Spleen (tissue), 11 donors: ENCODE results near the gene S1PR3. TPM values are rescaled to one million over a fixed set of nuclear protein-coding genes. Genes with fewer than 3 reads are reported as not detected.

Experiments
- DNase-seq: peaks from one replicate; pipeline ENCODE4 v3.0.0-alpha.2; 2020
- H3K27ac ChIP-seq, 8 donors: fragments of 200-600 bp; sonication (generic) in 7 of 8; 1 replicate in 4 of 8; 2 replicates in 4 of 8; pipeline versions ENCODE4 v1.5.0 to v1.8.0; 2016 to 2021; ENCODE audit warnings: inconsistent platforms in 4 of 8, mild to moderate bottlenecking in 4 of 8, moderate library complexity in 1 of 8
- H3K27me3 ChIP-seq, 7 donors: fragments of 200-600 bp; sonication (generic) in 6 of 7; replicated peaks in 1 of 7; 1 replicate in 4 of 7; 2 replicates in 3 of 7; pipeline versions ENCODE4 v1.5.0 to v1.8.0; 2016 to 2021; ENCODE audit warnings: inconsistent platforms in 3 of 7, mild to moderate bottlenecking in 1 of 7
- H3K36me3 ChIP-seq, 6 donors: fragments of 200-600 bp; sonication (generic) in 5 of 6; 1 replicate in 4 of 6; 2 replicates in 2 of 6; pipeline versions ENCODE4 v1.5.0 to v1.8.0; 2016 to 2021; ENCODE audit warnings: inconsistent platforms in 2 of 6
- H3K4me1 ChIP-seq, 6 donors: fragments of 200-600 bp; sonication (generic) in 5 of 6; 1 replicate in 3 of 6; 2 replicates in 3 of 6; pipeline versions ENCODE4 v1.5.0 to v1.8.0; 2016 to 2021; ENCODE audit warnings: inconsistent platforms in 3 of 6
- H3K4me3 ChIP-seq, 8 donors: fragments of 200-600 bp; sonication (generic) in 7 of 8; 1 replicate in 4 of 8; 2 replicates in 4 of 8; pipeline versions ENCODE4 v1.5.0 to v1.8.0; 2016 to 2021; ENCODE audit warnings: inconsistent platforms in 4 of 8, mild to moderate bottlenecking in 4 of 8, moderate library complexity in 2 of 8
- H3K9me3 ChIP-seq, 8 donors: fragments of 200-600 bp; sonication (generic) in 7 of 8; 1 replicate in 4 of 8; 2 replicates in 4 of 8; pipeline versions ENCODE4 v1.5.0 to v1.8.0; 2016 to 2021; ENCODE audit warnings: inconsistent platforms in 4 of 8
- CTCF ChIP-seq, 11 experiments: fragments of 200-600 bp in 7 of 11; fragments of 450-650 bp in 4 of 11; sonication (generic) in 4 of 11; IDR thresholded peaks in 8 of 11; conservative IDR thresholded peaks in 3 of 11; 1 replicate in 7 of 11; 2 replicates in 4 of 11; pipeline versions ENCODE4 v1.4.0 to v1.8.0; 2016 to 2021; ENCODE audit warnings: antibody characterized with exemption in 11 of 11, inconsistent platforms in 4 of 11, mild to moderate bottlenecking in 1 of 11
- POLR2A ChIP-seq, 3 donors: fragments of 450-650 bp; IDR thresholded peaks; one replicate each; pipeline ENCODE4 v1.5.1; 2017; ENCODE audit warnings: antibody characterized with exemption in 3 of 3, mild to moderate bottlenecking in 1 of 3
- POLR2AphosphoS5 ChIP-seq, 3 donors: sonication (generic); formaldehyde crosslinking; IDR thresholded peaks; one replicate each; pipeline ENCODE4 v1.5.1; 2017; ENCODE audit warnings: antibody characterized with exemption in 3 of 3
- WGBS, 5 donors: extraction: QIAGEN DNeasy Blood & Tissue Kit in 3 of 5; methylation state at CpG; one replicate each; pipeline versions ENCODE4 v1.1.5 to v1.1.7; 2013 to 2018; 5-methylcytosine and 5-hydroxymethylcytosine counted together
- intact Hi-C: fragments of 100-400 bp; cut with DNase I; formaldehyde crosslinking; loops from one replicate; pipeline ENCODE4 v1.15.0; 2023; ENCODE audit warnings: low total_unique reads
- polyA plus RNA-seq, 3 donors: library from polyadenylated mRNA; stranded (reverse); fragments of 200-250 nt; gene quantifications; one replicate each; pipeline ENCODE4 v1.2.1, GENCODE V29; 2013
- total RNA-seq, 7 donors: library from RNA; depleted of rRNA in 3 of 7; stranded (reverse); fragments of >200 nt in 3 of 7; fragmentation: NEBNext Ultra II Directional in 4 of 7; extraction: Animal tissue kit (Norgen Biotek cat#: 25700) in 4 of 7; gene quantifications; one replicate each; pipeline versions ENCODE4 v1.1.0 to v1.2.1, GENCODE V29; 2016 to 2021
- donor health status: healthy with polysubstance abuse.
- donor health status: DM: no; HTN: no; CAD: no; lungs with moderate emphysema.
- donor health status: DM: no; HTN: no; CAD: no.
- donor health status: Bipolar disorder and iron deficiency.
- donor health status: healthy.
- donor health status: DM: no; HTN: no; CAD: no.
- donor health status: DM: yes; HTN: yes; CAD: no.

S1PR3 gene
- total and polyA plus RNA-seq, 10 donors: 6.4 to 50.9 (median 34.3) TPM

DNA sequence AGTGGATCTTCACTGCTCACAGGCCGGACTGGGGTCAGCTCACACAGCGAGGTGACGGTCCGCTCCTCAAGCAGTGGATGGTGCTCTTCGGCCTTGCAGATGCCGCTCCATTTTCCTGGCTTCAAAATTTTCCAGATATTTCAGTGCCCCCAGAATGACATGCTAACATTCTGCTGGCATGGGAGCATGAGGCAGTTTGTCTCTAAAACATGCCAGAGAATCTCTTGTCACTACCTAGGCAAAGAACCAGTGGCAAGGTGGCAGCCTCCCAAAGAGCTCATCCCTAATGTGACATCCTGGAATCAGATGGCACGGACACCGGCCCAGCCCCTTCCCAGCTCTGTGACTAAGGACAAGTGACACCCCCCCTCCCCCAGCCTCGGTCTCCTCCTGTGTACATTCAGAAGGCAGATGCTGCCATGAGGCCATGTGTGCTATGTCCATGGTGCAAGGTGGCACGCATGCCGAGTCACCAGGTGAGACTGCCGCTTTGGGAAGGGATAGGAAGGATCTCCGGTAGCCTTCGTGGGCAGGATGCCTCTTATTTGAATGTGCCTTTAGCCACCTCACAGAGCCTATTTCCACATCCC is 2.7 kb downstream of the S1PR3 start:
- H3K27ac ChIP-seq: peak overlapping the region in 4 of 8 donors; percentile 2 to 87 (median 23)
- H3K4me1 ChIP-seq: peaks cover 12 to 94% (median 41%) of the 10 kb centered on the region in 6 donors
- TF ChIP-seq POLR2A (IDR thresholded peaks at IDR 0.05) (no peak), POLR2AphosphoS5 (IDR thresholded peaks at IDR 0.05) (peak in 1 of 3 donors; percentile 30), CTCF (IDR thresholded peaks at IDR 0.05 in 8 of 11, conservative IDR thresholded peaks at IDR 0.05 in 3 of 11) (no peak)
- H3K27me3 ChIP-seq: peaks cover 0 to 52% (median 8%) of the 10 kb centered on the region in 7 donors
- H3K9me3 ChIP-seq: no peaks in the 10 kb centered on the region
- WGBS, 5 donors: 75 to 92% (median 90%) methylated on average over 13 to 14 of the region's 14 CpGs
- intact Hi-C loops: no loop called here
- peaks cover 0 to 17% (median 0%) of the 10 kb centered on the region in 6 donors for H3K36me3 ChIP-seq
- peak overlapping the region in 6 of 8 donors; percentile 13 to 80 (median 66) for H3K4me3 ChIP-seq
- DNase-seq: no peak

- WGBS, 5 donors: 65 to 83% (median 79%) methylated on average over 9 of the region's 9 CpGs
- peaks cover 0 to 52% (median 8%) of the 10 kb centered on the region in 7 donors for H3K27me3 ChIP-seq
- peaks cover 0 to 17% (median 0%) of the 10 kb centered on the region in 6 donors for H3K36me3 ChIP-seq
- DNase-seq: no peak
- H3K27ac ChIP-seq: peak overlapping the region in 3 of 8 donors; percentile 10 to 87 (median 36)
- intact Hi-C loops: no loop called here
- H3K4me1 ChIP-seq: peaks cover 9 to 93% (median 41%) of the 10 kb centered on the region in 6 donors
- no peaks in the 10 kb centered on the region for H3K9me3 ChIP-seq
- TF ChIP-seq CTCF (IDR thresholded peaks at IDR 0.05 in 8 of 11, conservative IDR thresholded peaks at IDR 0.05 in 3 of 11) (no peak), POLR2A (IDR thresholded peaks at IDR 0.05) (no peak), POLR2AphosphoS5 (IDR thresholded peaks at IDR 0.05) (no peak)
- H3K4me3 ChIP-seq: peak overlapping the region in 5 of 8 donors; percentile 5 to 80 (median 64)
Observed at GRCh38 chr9:88994469-88995199, 3.4 kb downstream of the S1PR3 start.

- Histone ChIP-seq H3K27me3 (peaks cover 0 to 46% (median 8%) of the 10 kb centered on the region in 7 donors), H3K27ac (peak overlapping the region in 3 of 8 donors; percentile 4 to 36 (median 17)), H3K4me3 (peak overlapping the region in 4 of 8 donors; percentile 2 to 80 (median 62)), H3K9me3 (no peaks in the 10 kb centered on the region), H3K36me3 (peaks cover 0 to 17% (median 0%) of the 10 kb centered on the region in 6 donors), H3K4me1 (peaks cover 4 to 91% (median 40%) of the 10 kb centered on the region in 6 donors)
- no peak for TF ChIP-seq POLR2AphosphoS5 (IDR thresholded peaks at IDR 0.05)
- TF ChIP-seq CTCF (IDR thresholded peaks at IDR 0.05 in 8 of 11, conservative IDR thresholded peaks at IDR 0.05 in 3 of 11): no peak
- no peak for TF ChIP-seq POLR2A (IDR thresholded peaks at IDR 0.05)
- WGBS, 5 donors: 69 to 87% (median 80%) methylated on average over 6 of the region's 6 CpGs
- intact Hi-C loops: no loop called here
- no peak for DNase-seq
Observed at GRCh38 chr9:88995200-88995577, 3.9 kb downstream of the S1PR3 start.

DNA sequence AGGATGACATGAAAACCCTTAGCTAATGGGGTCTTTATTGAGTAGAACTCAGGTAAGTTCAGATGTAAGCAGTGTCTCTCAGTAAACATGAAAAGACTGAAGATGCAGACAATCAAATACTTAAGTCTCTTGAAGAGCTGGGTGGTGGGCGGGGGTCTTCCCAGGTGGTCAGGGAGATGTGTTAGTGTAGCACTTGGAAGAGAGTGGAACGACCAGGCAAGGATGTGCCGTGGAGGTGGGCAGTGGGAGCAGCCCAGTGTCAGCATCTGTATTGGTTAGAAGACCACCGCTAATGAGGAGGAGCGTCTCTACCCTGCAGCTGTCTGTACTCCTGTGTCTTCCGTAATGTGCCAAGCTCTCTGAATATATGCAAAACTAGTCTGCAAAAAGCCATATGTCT is 4.4 kb downstream of the S1PR3 start:
- Histone ChIP-seq H3K4me3 (peak overlapping the region in 3 of 8 donors; percentile 2 to 80 (median 67)), H3K4me1 (peaks cover 4 to 91% (median 42%) of the 10 kb centered on the region in 6 donors), H3K36me3 (peaks cover 0 to 17% (median 0%) of the 10 kb centered on the region in 6 donors), H3K27ac (peak overlapping the region in 2 of 8 donors; percentile 4 to 17), H3K9me3 (no peaks in the 10 kb centered on the region), H3K27me3 (peaks cover 0 to 42% (median 8%) of the 10 kb centered on the region in 7 donors)
- no peak for TF ChIP-seq CTCF (IDR thresholded peaks at IDR 0.05 in 8 of 11, conservative IDR thresholded peaks at IDR 0.05 in 3 of 11)
- TF ChIP-seq POLR2AphosphoS5 (IDR thresholded peaks at IDR 0.05): no peak
- no peak for TF ChIP-seq POLR2A (IDR thresholded peaks at IDR 0.05)
- 73 to 88% (median 86%) methylated on average over 6 of the region's 6 CpGs for WGBS, 5 donors
- DNase-seq: no peak
- intact Hi-C loops: no loop called here
